AG04450 (cell line): ENCODE data around the gene CAB39. TPM values are rescaled to one million over a fixed set of nuclear protein-coding genes. Genes with fewer than 3 reads are reported as not detected.

Experiments
- CTCF ChIA-PET: fragments of 300-600, 350-600 bp; formaldehyde crosslinking; extraction: SDS; loops from one replicate; lab custom pipeline; 2022; ENCODE audit warnings: antibody characterized with exemption, inconsistent platforms; lab: Charles Lee
- POLR2A ChIA-PET: fragments of 350-600 bp; formaldehyde crosslinking; extraction: SDS; loops from one replicate; lab custom pipeline; 2021; ENCODE audit warnings: antibody characterized with exemption, inconsistent platforms; lab: Yijun Ruan, JAX
- DNase-seq: peaks from one replicate; pipeline ENCODE4 v3.0.0-alpha.2; 2011; ENCODE audit warnings: low read depth, low spot score
- H3K27ac ChIP-seq: one replicate; pipeline ENCODE4 v1.5.1; 2012; ENCODE audit warnings: low read depth, low read length, control low read depth
- H3K27me3 ChIP-seq: one replicate; pipeline ENCODE4 v1.6.0; 2012; ENCODE audit warnings: low read length; ENCODE audit not compliant: control insufficient read depth, insufficient read depth
- H3K4me3 ChIP-seq: 2 replicates; pipeline ENCODE4 v1.5.1; 2011; ENCODE audit warnings: mild to moderate bottlenecking, low read depth, low read length, control low read depth
- H3K9me3 ChIP-seq: 2 replicates; pipeline ENCODE4 v1.5.1; 2012; ENCODE audit warnings: low read length; ENCODE audit not compliant: control insufficient read depth, insufficient read depth
- polyA plus RNA-seq: library from polyadenylated mRNA; depleted of rRNA; stranded (reverse); fragments of >200 nt; gene quantifications from 2 replicates; pipeline ENCODE4 v1.2.3, GENCODE V29; 2011
- TF ChIP-seq, protein P1 (sequence below): IDR thresholded peaks from 2 replicates; pipeline ENCODE4 v1.5.1; 2011; ENCODE audit warnings: low read depth, low read length, control low read depth, inconsistent platforms

CAB39 gene
- polyA plus RNA-seq, 1 experiment, result 72.7 TPM

DNA sequence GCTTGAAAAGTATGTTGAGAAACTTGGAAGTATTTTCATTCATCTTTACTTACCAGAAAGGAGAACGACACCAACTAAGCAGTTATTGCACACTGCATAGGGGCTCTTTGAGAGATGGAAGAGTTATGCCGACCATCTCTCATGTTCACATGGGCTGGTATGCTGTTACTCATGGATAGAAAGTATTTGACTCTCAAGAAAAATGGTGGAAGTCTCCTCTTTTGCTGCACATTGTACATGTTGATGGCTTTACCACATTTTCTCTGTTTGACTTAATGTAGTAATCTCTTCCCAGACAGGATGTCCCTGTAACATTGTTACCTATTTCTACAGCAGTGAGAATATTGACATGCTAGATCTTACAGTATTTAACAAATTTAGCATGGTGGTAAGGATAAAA, 23.2 kb downstream of the CAB39 start:
- no peak overlapping the region for H3K27ac ChIP-seq
- no peak for DNase-seq
- H3K9me3 ChIP-seq, result no peaks in the 10 kb centered on the region
- no peaks in the 10 kb centered on the region for H3K27me3 ChIP-seq
- TF ChIP-seq, protein P1, sequence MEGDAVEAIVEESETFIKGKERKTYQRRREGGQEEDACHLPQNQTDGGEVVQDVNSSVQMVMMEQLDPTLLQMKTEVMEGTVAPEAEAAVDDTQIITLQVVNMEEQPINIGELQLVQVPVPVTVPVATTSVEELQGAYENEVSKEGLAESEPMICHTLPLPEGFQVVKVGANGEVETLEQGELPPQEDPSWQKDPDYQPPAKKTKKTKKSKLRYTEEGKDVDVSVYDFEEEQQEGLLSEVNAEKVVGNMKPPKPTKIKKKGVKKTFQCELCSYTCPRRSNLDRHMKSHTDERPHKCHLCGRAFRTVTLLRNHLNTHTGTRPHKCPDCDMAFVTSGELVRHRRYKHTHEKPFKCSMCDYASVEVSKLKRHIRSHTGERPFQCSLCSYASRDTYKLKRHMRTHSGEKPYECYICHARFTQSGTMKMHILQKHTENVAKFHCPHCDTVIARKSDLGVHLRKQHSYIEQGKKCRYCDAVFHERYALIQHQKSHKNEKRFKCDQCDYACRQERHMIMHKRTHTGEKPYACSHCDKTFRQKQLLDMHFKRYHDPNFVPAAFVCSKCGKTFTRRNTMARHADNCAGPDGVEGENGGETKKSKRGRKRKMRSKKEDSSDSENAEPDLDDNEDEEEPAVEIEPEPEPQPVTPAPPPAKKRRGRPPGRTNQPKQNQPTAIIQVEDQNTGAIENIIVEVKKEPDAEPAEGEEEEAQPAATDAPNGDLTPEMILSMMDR, result no peak
- CTCF ChIA-PET, result no interaction called here
- POLR2A ChIA-PET, result no interaction called here
- H3K4me3 ChIP-seq, result no peak overlapping the region

DNA sequence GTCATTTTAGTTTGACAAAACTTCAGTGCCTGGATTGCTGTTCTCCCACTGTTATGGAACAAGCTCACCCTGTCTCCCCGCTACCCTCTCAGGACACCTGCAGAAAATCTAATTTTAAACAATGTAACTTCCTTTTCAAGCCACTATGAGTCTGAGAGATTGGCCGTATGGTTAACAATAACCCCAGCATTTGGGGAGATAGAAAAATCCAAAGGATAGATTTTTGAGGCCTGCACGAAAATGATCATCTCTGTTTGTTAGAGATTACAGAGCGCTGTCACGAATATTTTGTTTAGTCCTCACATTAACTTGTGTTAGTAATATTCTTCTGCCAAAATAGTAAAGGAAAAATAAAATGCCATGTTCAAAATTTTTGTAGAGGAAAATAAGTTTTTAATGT, 24.7 kb downstream of the CAB39 start:
- Histone ChIP-seq H3K27ac (no peak overlapping the region), H3K27me3 (no peaks in the 10 kb centered on the region), H3K4me3 (no peak overlapping the region), H3K9me3 (no peaks in the 10 kb centered on the region)
- no peak for DNase-seq
- ChIA-PET POLR2A (interaction anchor here (0.6 kb wide), 1 partner anchor 816 kb away, joined by 4 read pairs; no protein-coding TSS in a partner anchor), CTCF (interaction anchor here (0.7 kb wide), 1 partner anchor 31 kb away, joined by 3 read pairs; no protein-coding TSS in a partner anchor)
- TF ChIP-seq, protein P1, result no peak

DNA sequence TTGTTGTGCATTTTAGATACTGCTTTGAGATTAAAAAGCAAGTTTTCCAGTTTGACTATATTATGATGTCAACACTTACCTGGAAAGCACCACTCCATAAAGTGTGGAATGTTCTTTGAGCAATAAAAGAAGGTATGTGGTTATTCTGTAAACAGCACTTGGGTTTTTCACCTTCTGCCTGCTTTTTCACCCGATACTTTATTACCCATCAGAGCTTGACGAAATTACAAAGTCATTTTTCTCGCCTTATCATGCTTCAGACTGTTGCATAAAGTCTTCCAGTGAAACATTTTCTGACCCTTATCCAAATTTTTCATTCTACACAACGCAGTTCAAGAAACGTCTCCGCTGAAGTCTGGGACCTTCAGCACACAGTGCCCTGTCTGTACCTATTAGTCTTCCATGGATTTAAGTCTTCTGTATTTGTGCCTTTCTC, 25.2 kb downstream of the CAB39 start:
- POLR2A ChIA-PET, result interaction anchor here (1.8 kb wide), 1 partner anchor 24 kb away, joined by 4 read pairs; no protein-coding TSS in a partner anchor
- no peak overlapping the region for H3K27ac ChIP-seq
- CTCF ChIA-PET, result interaction anchor here (3.0 kb wide), 1 partner anchor 60 kb away, joined by 13 read pairs; no protein-coding TSS in a partner anchor

DNA sequence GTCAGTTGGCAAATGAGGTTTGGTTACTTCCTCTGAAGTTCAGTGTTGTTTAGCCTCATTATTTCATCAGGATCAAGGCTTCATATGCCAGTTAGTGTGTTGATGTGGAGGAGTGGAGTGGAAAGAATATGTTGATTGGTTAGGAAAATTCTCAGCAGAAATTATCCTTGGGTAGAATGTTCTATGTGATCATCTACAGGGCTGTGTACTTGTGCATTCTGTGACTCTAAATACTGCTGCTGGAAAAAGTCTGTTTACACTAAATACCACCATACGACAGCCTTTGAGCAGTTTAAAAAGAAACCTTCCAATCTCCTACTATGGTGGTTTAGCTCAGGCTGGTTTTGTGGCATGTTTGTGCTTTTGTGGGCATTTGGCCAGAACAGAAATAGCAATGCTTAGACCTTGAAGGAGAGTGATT, 25.8 kb downstream of the CAB39 start:
- H3K9me3 ChIP-seq, result no peaks in the 10 kb centered on the region
- DNase-seq, result no peak
- H3K4me3 ChIP-seq, result no peak overlapping the region
- POLR2A ChIA-PET, result interaction anchor here (1.8 kb wide), 1 partner anchor 24 kb away, joined by 4 read pairs; no protein-coding TSS in a partner anchor
- CTCF ChIA-PET, result interaction anchor here (3.0 kb wide), 1 partner anchor 60 kb away, joined by 13 read pairs; no protein-coding TSS in a partner anchor
- H3K27me3 ChIP-seq, result no peaks in the 10 kb centered on the region
- TF ChIP-seq, protein P1, result no peak
- no peak overlapping the region for H3K27ac ChIP-seq

More for the DNA sequence above, 25.2 kb downstream of the CAB39 start:
- H3K27me3 ChIP-seq, result no peaks in the 10 kb centered on the region
- no peak overlapping the region for H3K4me3 ChIP-seq
- no peak for DNase-seq
- TF ChIP-seq, protein P1, result no peak
- H3K9me3 ChIP-seq, result no peaks in the 10 kb centered on the region

DNA sequence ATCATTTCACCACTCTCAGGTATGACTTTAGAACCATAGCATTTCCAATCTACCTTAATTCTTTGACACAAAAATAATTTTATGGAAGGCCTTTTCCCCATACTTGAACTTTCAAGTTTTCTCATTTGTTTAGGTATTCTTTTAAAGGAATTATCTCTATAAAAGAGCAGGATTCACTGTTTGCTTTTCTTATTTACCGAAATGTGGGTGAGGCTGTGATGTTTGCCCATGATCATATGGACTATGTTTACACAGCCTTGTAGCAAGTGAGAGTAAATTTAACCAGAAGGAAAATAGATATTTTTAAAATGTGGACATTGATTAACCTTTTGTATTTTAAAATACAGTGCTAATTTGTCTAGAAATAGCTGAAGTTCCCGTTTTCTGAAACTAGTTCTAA, 26.3 kb downstream of the CAB39 start:
- TF ChIP-seq, protein P1, result no peak
- DNase-seq, result no peak
- Histone ChIP-seq H3K9me3 (no peaks in the 10 kb centered on the region), H3K27ac (no peak overlapping the region), H3K4me3 (no peak overlapping the region), H3K27me3 (no peaks in the 10 kb centered on the region)
- POLR2A ChIA-PET, result interaction anchor here (0.5 to 1.8 kb wide), 2 partner anchors 25 to 727 kb away, joined by 3 to 4 read pairs; no protein-coding TSS in a partner anchor
- CTCF ChIA-PET, result interaction anchor here (3.0 kb wide), 1 partner anchor 59 kb away, joined by 13 read pairs; no protein-coding TSS in a partner anchor
